GM21447 (cell line): Measurements from ENCODE around the gene CGNL1.

Experiments
- ATAC-seq: cut with Tn5 transposase; IDR thresholded peaks from one replicate; pipeline ENCODE4 v1.9.1; 2021; ENCODE audit not compliant: unreplicated experiment

The CGNL1 gene

GRCh38 chr15:57518779-57519405 lies 142.6 kb downstream of the CGNL1 start:
- ATAC-seq: no peak

GRCh38 chr15:57519806-57520205 lies 143.5 kb downstream of the CGNL1 start:
- ATAC-seq: no peak

- ATAC-seq: no peak
These were observed 145.2 kb downstream of the CGNL1 start for GRCh38 chr15:57521503-57521902.

GRCh38 chr15:57522148-57522547 lies 145.8 kb downstream of the CGNL1 start:
- ATAC-seq: no peak

GRCh38 chr15:57525581-57525980 lies 149.3 kb downstream of the CGNL1 start:
- no peak for ATAC-seq

GRCh38 chr15:57526076-57526475 lies 149.8 kb downstream of the CGNL1 start:
- no peak for ATAC-seq

GRCh38 chr15:57526615-57527014 lies 150.3 kb downstream of the CGNL1 start:
- ATAC-seq: no peak

- no peak for ATAC-seq
These were observed 151.2 kb downstream of the CGNL1 start for GRCh38 chr15:57527382-57528091.

GRCh38 chr15:57528940-57529565 lies 152.7 kb downstream of the CGNL1 start:
- no peak for ATAC-seq

- ATAC-seq: no peak
These were observed 153.4 kb downstream of the CGNL1 start for GRCh38 chr15:57529748-57530147.

GRCh38 chr15:57532731-57533447 lies 156.6 kb downstream of the CGNL1 start:
- ATAC-seq: no peak

- ATAC-seq: no peak
These were observed 157.1 kb downstream of the CGNL1 start for GRCh38 chr15:57533448-57533799.

- ATAC-seq: no peak
These were observed 158.0 kb downstream of the CGNL1 start for GRCh38 chr15:57534281-57534680.

- ATAC-seq: no peak
These were observed 160.8 kb downstream of the CGNL1 start for GRCh38 chr15:57537072-57537471.

- ATAC-seq: no peak
These were observed 161.4 kb downstream of the CGNL1 start for GRCh38 chr15:57537488-57538264.

GRCh38 chr15:57538265-57538529 lies 161.9 kb downstream of the CGNL1 start:
- ATAC-seq: no peak

- ATAC-seq: no peak
These were observed 162.5 kb downstream of the CGNL1 start for GRCh38 chr15:57538821-57539220.

GRCh38 chr15:57540211-57540610 lies 163.9 kb downstream of the CGNL1 start:
- no peak for ATAC-seq

- ATAC-seq: peak; percentile 75
These were observed 164.4 kb downstream of the CGNL1 start for GRCh38 chr15:57540736-57541135.

GRCh38 chr15:57541271-57541670 lies 165.0 kb downstream of the CGNL1 start:
- no peak for ATAC-seq

GRCh38 chr15:57541805-57542504 lies 165.7 kb downstream of the CGNL1 start:
- ATAC-seq: no peak
